ENCODE results near the gene FZD8. TPM values are rescaled to one million over a fixed set of nuclear protein-coding genes. Genes with fewer than 3 reads are reported as not detected.
"Not testable (repeated sequence)": the region's sequence is repeated elsewhere in the genome, so short reads cannot be mapped to it uniquely, and the experiment has no call there.

The FZD8 gene
- polyA plus RNA-seq (2013, experiment 1 of 2; ENCODE audit: insufficient read length), result 3.6 TPM
- polyA plus RNA-seq (2013, experiment 2 of 2; ENCODE audit: insufficient read length), result 4.2 TPM

GRCh38 chr10:35642035-35642792 lies at the start of gene FZD8:
FZD8 (minus strand) TSS chr10:35642296; CDS start chr10:35641429, 867 bp downstream.
- DNase-seq, result peak; percentile 88

GRCh38 chr10:35691522-35692236 lies 49.6 kb upstream of the FZD8 start:
- DNase-seq, result no peak

GRCh38 chr10:35690534-35690933 lies 48.4 kb upstream of the FZD8 start:
- DNase-seq, result no peak

GRCh38 chr10:35685858-35686257 lies 43.8 kb upstream of the FZD8 start:
- DNase-seq, result not testable (repeated sequence)

GRCh38 chr10:35685402-35685801 lies 43.3 kb upstream of the FZD8 start:
- no peak for DNase-seq

- no peak for DNase-seq
These were observed 42.5 kb upstream of the FZD8 start for GRCh38 chr10:35684586-35684985.

- no peak for DNase-seq
These were observed 33.8 kb upstream of the FZD8 start for GRCh38 chr10:35675846-35676245.

- no peak for DNase-seq
These were observed 32.7 kb upstream of the FZD8 start for GRCh38 chr10:35674843-35675242.

GRCh38 chr10:35668865-35669650 lies 27.0 kb upstream of the FZD8 start:
- DNase-seq, result no peak

- DNase-seq, result no peak
These were observed 25.9 kb upstream of the FZD8 start for GRCh38 chr10:35667971-35668370.

GRCh38 chr10:35667270-35667889 lies 25.3 kb upstream of the FZD8 start:
- no peak for DNase-seq

GRCh38 chr10:35661236-35661635 lies 19.1 kb upstream of the FZD8 start:
- no peak for DNase-seq

GRCh38 chr10:35659456-35659855 lies 17.4 kb upstream of the FZD8 start:
- no peak for DNase-seq

- DNase-seq, result no peak
These were observed 15.5 kb upstream of the FZD8 start for GRCh38 chr10:35657621-35658020.

- no peak for DNase-seq
These were observed 10.7 kb upstream of the FZD8 start for GRCh38 chr10:35652824-35653223.

GRCh38 chr10:35650894-35651293 lies 8.8 kb upstream of the FZD8 start:
- DNase-seq, result no peak

GRCh38 chr10:35644050-35644950 lies 2.2 kb upstream of the FZD8 start:
- DNase-seq, result no peak

GRCh38 chr10:35643151-35644049 lies 1.3 kb upstream of the FZD8 start:
- peak; percentile 41 for DNase-seq

GRCh38 chr10:35642793-35643114 lies 658 bp upstream of the FZD8 start:
- DNase-seq, result no peak

GRCh38 chr10:35641676-35642034 lies 441 bp downstream of the FZD8 start:
- DNase-seq, result peak; percentile 40

All from fibroblast of skin of abdomen (primary cell).